CD4-positive, alpha-beta T cell treated with Interleukin-6 for 4 hours (primary cell): ENCODE data around the gene SIM2.

Experiments
- DNase-seq: peaks from one replicate; pipeline ENCODE4 v3.0.0-alpha.2; 2020; ENCODE audit warnings: mixed read lengths

The SIM2 gene

GRCh38 chr21:36686955-36687354 lies 12.0 kb upstream of the SIM2 start:
- DNase-seq: no peak

- no peak for DNase-seq
Observed at GRCh38 chr21:36688324-36688723, 10.6 kb upstream of the SIM2 start.

- DNase-seq: no peak
Observed at GRCh38 chr21:36689324-36689723, 9.6 kb upstream of the SIM2 start.

GRCh38 chr21:36690628-36691554 lies 8.0 kb upstream of the SIM2 start:
- no peak for DNase-seq

- DNase-seq: no peak
Observed at GRCh38 chr21:36691555-36692041, 7.3 kb upstream of the SIM2 start.

- DNase-seq: no peak
Observed at GRCh38 chr21:36692114-36692834, 6.6 kb upstream of the SIM2 start.

- DNase-seq: no peak
Observed at GRCh38 chr21:36692835-36693488, 6.0 kb upstream of the SIM2 start.

- DNase-seq: no peak
Observed at GRCh38 chr21:36693489-36694030, 5.4 kb upstream of the SIM2 start.

GRCh38 chr21:36694031-36694515 lies 4.8 kb upstream of the SIM2 start:
- DNase-seq: no peak

GRCh38 chr21:36694593-36695282 lies 4.2 kb upstream of the SIM2 start:
- DNase-seq: no peak

- DNase-seq: no peak
Observed at GRCh38 chr21:36695283-36695634, 3.7 kb upstream of the SIM2 start.

GRCh38 chr21:36695671-36696389 lies 3.1 kb upstream of the SIM2 start:
- no peak for DNase-seq

GRCh38 chr21:36696390-36697059 lies 2.4 kb upstream of the SIM2 start:
- no peak for DNase-seq

GRCh38 chr21:36697060-36697850 lies 1.7 kb upstream of the SIM2 start:
- no peak for DNase-seq

GRCh38 chr21:36697851-36698384 lies 997 bp upstream of the SIM2 start:
- DNase-seq: no peak

- no peak for DNase-seq
Observed at GRCh38 chr21:36698385-36698980, 432 bp upstream of the SIM2 start.

GRCh38 chr21:36699546-36700294 lies 805 bp downstream of the SIM2 start:
- no peak for DNase-seq

- no peak for DNase-seq
Observed at GRCh38 chr21:36700295-36700970, 1.5 kb downstream of the SIM2 start.
